Lower leg skin (tissue), 4 donors: ENCODE data around the gene FKBP14. TPM values are rescaled to one million over a fixed set of nuclear protein-coding genes. Genes with fewer than 3 reads are reported as not detected.

Experiments used
- DNase-seq, 2 donors: peaks; one replicate each; pipeline ENCODE4 v3.0.0-alpha.2; 2019; ENCODE audit warnings: low spot score in 2 of 2
- H3K4me3 ChIP-seq: fragments of 200-600 bp; sonication (generic); 2 replicates; pipeline ENCODE4 v1.5.1; 2017; ENCODE audit warnings: mild to moderate bottlenecking, low read depth; ENCODE audit not compliant: poor library complexity, severe bottlenecking
- CTCF ChIP-seq, 3 donors: fragments of 450-650 bp; IDR thresholded peaks; one replicate each; pipeline ENCODE4 v1.5.1; 2016; ENCODE audit warnings: antibody characterized with exemption in 3 of 3, mild to moderate bottlenecking in 3 of 3, moderate library complexity in 2 of 3
- POLR2A ChIP-seq, 2 donors: fragments of 450-650 bp; IDR thresholded peaks; one replicate each; pipeline ENCODE4 v1.6.1; 2016 to 2017; ENCODE audit warnings: antibody characterized with exemption in 2 of 2, mild to moderate bottlenecking in 1 of 2, moderate library complexity in 1 of 2
- WGBS, 2 donors: methylation state at CpG; one replicate each; pipeline ENCODE4 v1.1.5; 2018; 5-methylcytosine and 5-hydroxymethylcytosine counted together
- intact Hi-C: fragments of 100-400 bp; cut with DNase I; formaldehyde crosslinking; loops from one replicate; pipeline ENCODE4 v1.15.0; 2023; ENCODE audit warnings: low total_unique reads
- total RNA-seq, 4 donors: library from RNA; depleted of rRNA; stranded (reverse); fragments of >200 nt; gene quantifications; one replicate each; pipeline ENCODE4 v1.1.0, GENCODE V29; 2016

Gene FKBP14
- total RNA-seq, 4 donors from 2014 or later, result 2.3 to 6.1 (median 3.8) TPM

- intact Hi-C loops, result no loop called here
- no peak for DNase-seq
- 94 to 99% methylated on average over 3 of the region's 3 CpGs for WGBS, 2 donors
- no peak for TF ChIP-seq POLR2A (IDR thresholded peaks at IDR 0.05)
- no peak overlapping the region for H3K4me3 ChIP-seq
Observed at GRCh38 chr7:30053068-30053467, 26.6 kb upstream of the FKBP14 start.

DNA sequence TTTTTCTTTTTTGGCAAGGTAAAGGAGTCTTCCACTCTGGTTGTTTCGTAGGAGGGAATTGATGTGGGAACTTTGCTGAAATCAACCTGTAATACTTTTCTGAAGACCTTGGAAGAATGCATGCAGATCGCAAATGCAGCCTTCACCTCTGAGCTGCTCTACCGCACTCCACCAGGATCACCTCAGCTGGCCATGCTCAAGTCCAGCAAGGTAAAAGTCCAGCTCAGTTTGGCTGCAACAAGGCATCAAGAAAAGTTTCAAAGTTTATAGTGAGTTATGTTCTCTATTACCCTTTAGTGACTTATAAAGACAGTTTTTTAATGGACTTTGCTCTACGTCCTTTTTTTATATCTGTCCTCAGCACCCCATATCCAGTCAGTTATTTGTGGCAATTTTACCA, 22.7 kb upstream of the FKBP14 start:
- no peak for TF ChIP-seq POLR2A (IDR thresholded peaks at IDR 0.05)
- no peak for TF ChIP-seq CTCF (IDR thresholded peaks at IDR 0.05)
- no peak overlapping the region for H3K4me3 ChIP-seq
- WGBS, 2 donors, result 95 to 97% methylated on average over 4 of the region's 4 CpGs
- intact Hi-C loops, result no loop called here
- no peak for DNase-seq

- H3K4me3 ChIP-seq, result no peak overlapping the region
- 92 to 95% methylated on average over 2 of the region's 2 CpGs for WGBS, 2 donors
- TF ChIP-seq POLR2A (IDR thresholded peaks at IDR 0.05) (no peak), CTCF (IDR thresholded peaks at IDR 0.05) (no peak)
- DNase-seq, result no peak
- intact Hi-C loops, result no loop called here
Observed at GRCh38 chr7:30048582-30048981, 22.1 kb upstream of the FKBP14 start.

GRCh38 chr7:30047124-30047523, 20.6 kb upstream of the FKBP14 start:
- DNase-seq, result no peak
- no peak for TF ChIP-seq POLR2A (IDR thresholded peaks at IDR 0.05)
- no peak for TF ChIP-seq CTCF (IDR thresholded peaks at IDR 0.05)
- 45 to 51% methylated on average over 2 of the region's 2 CpGs for WGBS, 2 donors
- H3K4me3 ChIP-seq, result no peak overlapping the region
- intact Hi-C loops, result no loop called here

DNA sequence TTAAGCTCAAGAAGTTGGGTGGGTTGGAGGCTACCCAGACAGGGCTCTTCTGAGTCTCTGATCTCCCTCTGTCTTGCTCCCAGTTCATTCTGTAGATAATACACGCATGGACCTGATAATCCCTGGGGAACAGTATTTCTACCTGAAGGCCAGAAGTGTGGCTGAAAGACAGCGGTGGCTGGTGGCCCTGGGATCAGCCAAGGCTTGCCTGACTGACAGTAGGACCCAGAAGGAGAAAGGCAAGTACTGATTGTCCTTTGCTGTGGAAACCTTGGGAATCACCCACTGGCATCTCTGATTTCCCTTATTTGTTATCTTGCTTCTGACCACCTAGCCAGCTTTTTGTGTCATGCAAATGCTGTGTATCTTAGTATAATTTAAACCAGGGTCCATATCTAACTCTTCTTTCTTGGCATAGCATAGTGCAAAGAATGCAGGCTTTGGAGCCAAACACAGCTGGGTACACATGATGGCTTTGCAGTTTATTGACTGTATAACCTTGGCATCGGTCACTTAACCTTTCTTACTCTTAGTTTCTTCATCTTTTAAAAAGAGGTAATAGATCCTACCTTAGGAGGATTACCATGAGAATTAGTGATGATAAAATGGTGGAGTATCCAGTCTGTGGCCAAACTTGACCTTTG, 19.7 kb upstream of the FKBP14 start:
- TF ChIP-seq CTCF (IDR thresholded peaks at IDR 0.05) (no peak), POLR2A (IDR thresholded peaks at IDR 0.05) (no peak)
- intact Hi-C loops, result no loop called here
- WGBS, 2 donors, result 81 to 88% methylated on average over 3 of the region's 3 CpGs
- DNase-seq, result no peak
- no peak overlapping the region for H3K4me3 ChIP-seq

GRCh38 chr7:30041526-30042269, 15.2 kb upstream of the FKBP14 start:
- WGBS, 2 donors, result 84 to 85% methylated on average over 4 of the region's 4 CpGs
- TF ChIP-seq POLR2A (IDR thresholded peaks at IDR 0.05) (no peak), CTCF (IDR thresholded peaks at IDR 0.05) (no peak)
- no peak for DNase-seq
- H3K4me3 ChIP-seq, result no peak overlapping the region
- intact Hi-C loops, result no loop called here
